Breast epithelium (tissue), 3 donors: ENCODE measurements around the gene LRRC19.

Experiments
- POLR2A ChIP-seq: fragments of 450-650 bp; IDR thresholded peaks from one replicate; pipeline ENCODE4 v1.6.1; 2016; ENCODE audit warnings: antibody characterized with exemption, mild to moderate bottlenecking, moderate library complexity
- POLR2AphosphoS5 ChIP-seq, 3 donors: sonication (generic); formaldehyde crosslinking; IDR thresholded peaks; one replicate each; pipeline ENCODE4 v1.6.1; 2017; ENCODE audit warnings: antibody characterized with exemption in 3 of 3
- TF ChIP-seq, protein P1 (sequence below), 3 donors: fragments of 450-650 bp; IDR thresholded peaks; one replicate each; pipeline ENCODE4 v1.5.1; 2016 to 2017; ENCODE audit warnings: antibody characterized with exemption in 3 of 3, mild to moderate bottlenecking in 3 of 3, moderate library complexity in 3 of 3

DNA sequence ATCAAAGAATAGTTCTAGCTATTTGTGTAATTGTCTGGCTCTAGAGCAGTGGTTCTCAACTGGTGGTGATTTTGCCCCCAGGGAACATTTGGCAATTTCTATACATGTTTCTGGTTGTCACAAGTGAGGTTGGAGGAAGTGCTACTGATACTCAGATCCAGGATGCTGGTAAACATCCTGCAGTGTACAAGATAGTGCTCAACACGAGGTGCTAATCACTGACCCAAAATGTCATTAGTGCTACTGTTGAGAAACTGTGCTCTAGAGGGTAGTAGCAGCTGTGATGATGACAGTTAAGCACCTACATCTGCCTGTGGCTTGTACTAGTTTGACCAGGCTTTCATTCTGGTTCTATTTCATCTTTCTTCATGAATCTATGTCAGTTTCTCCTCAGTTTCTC is 22.1 kb downstream of the LRRC19 start:
- TF ChIP-seq, protein P1, sequence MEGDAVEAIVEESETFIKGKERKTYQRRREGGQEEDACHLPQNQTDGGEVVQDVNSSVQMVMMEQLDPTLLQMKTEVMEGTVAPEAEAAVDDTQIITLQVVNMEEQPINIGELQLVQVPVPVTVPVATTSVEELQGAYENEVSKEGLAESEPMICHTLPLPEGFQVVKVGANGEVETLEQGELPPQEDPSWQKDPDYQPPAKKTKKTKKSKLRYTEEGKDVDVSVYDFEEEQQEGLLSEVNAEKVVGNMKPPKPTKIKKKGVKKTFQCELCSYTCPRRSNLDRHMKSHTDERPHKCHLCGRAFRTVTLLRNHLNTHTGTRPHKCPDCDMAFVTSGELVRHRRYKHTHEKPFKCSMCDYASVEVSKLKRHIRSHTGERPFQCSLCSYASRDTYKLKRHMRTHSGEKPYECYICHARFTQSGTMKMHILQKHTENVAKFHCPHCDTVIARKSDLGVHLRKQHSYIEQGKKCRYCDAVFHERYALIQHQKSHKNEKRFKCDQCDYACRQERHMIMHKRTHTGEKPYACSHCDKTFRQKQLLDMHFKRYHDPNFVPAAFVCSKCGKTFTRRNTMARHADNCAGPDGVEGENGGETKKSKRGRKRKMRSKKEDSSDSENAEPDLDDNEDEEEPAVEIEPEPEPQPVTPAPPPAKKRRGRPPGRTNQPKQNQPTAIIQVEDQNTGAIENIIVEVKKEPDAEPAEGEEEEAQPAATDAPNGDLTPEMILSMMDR (IDR thresholded peaks at IDR 0.05): no peak
- TF ChIP-seq POLR2AphosphoS5 (IDR thresholded peaks at IDR 0.05): no peak
- TF ChIP-seq POLR2A: no peak
